ENCODE data around the gene SAP30BP.

The SAP30BP gene

DNA sequence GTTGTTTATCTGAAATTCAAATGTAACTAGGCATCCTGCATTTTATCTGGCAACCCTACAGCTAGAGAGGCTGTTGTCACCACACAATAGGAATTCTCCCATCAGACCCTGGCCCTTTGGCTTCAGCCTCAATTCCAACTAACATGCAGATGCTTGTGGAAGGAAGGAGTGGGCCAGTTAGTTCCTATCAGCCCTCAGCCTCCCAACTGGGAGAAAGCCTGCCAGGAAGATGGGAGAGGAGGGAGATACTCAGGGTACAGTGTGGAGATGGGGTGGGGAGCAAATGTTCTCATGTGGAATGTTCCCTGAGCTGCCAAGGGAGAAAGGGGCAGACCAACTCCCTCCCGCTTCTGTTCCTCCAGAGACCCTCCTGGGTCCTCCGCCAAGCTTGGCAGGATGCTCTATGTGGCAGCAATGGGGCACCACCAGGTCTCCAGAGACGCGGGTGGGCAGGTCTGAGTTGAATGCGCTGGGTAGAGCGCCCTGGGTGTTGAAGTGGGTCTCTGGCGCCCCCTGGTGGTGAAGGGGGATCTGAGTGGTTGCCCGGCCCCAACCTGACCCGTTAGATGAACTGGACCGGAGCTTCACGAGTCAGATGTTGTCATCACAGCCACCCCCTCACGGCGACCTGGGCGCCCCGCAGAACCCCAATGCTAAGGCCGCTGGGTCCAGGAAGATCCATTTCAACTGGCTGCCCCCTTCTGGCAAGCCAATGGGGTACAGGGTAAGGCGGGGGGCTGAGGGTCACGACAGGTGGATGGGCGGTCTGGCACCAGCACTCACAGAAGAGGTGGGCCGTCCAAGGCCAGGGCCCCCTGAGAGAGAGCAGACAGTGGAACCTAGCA is 82.6 kb downstream of the SAP30BP start:
- no peak for TF ChIP-seq ZFX (IDR thresholded peaks at IDR 0.05; ENCODE audit: borderline replicate concordance)
- TF ChIP-seq, protein P1, sequence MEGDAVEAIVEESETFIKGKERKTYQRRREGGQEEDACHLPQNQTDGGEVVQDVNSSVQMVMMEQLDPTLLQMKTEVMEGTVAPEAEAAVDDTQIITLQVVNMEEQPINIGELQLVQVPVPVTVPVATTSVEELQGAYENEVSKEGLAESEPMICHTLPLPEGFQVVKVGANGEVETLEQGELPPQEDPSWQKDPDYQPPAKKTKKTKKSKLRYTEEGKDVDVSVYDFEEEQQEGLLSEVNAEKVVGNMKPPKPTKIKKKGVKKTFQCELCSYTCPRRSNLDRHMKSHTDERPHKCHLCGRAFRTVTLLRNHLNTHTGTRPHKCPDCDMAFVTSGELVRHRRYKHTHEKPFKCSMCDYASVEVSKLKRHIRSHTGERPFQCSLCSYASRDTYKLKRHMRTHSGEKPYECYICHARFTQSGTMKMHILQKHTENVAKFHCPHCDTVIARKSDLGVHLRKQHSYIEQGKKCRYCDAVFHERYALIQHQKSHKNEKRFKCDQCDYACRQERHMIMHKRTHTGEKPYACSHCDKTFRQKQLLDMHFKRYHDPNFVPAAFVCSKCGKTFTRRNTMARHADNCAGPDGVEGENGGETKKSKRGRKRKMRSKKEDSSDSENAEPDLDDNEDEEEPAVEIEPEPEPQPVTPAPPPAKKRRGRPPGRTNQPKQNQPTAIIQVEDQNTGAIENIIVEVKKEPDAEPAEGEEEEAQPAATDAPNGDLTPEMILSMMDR (IDR thresholded peaks at IDR 0.05), result peak; percentile 95
- H3K27ac ChIP-seq, result no peak overlapping the region

DNA sequence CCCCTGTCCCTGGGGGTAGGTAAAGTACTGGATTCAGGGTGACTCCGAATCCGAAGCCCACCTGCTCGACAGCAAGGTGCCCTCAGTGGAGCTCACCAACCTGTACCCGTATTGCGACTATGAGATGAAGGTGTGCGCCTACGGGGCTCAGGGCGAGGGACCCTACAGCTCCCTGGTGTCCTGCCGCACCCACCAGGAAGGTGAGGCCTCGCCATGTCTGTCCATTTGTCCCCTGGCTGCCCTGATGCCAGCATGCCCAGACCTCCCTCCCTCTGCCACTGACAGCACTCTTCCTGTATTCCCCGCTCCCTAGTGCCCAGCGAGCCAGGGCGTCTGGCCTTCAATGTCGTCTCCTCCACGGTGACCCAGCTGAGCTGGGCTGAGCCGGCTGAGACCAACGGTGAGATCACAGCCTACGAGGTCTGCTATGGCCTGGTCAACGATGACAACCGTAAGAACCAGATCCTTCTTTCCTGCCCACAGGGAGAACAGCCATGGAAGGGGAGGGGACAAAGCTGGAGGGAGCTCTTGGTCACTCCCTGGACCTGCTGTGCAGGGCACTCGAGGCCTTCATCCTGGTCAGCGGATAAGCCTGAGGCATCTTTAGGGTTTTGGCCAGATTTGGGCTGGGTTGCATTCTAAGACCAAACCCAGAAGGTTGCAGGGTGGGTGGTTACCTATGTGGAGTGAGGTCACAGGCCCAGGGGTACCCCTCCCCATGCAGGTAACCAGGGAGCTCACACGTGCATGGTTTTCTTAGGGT is 83.7 kb downstream of the SAP30BP start:
- H3K27ac ChIP-seq, result no peak overlapping the region
- TF ChIP-seq, protein P1 (IDR thresholded peaks at IDR 0.05), result no peak

DNA sequence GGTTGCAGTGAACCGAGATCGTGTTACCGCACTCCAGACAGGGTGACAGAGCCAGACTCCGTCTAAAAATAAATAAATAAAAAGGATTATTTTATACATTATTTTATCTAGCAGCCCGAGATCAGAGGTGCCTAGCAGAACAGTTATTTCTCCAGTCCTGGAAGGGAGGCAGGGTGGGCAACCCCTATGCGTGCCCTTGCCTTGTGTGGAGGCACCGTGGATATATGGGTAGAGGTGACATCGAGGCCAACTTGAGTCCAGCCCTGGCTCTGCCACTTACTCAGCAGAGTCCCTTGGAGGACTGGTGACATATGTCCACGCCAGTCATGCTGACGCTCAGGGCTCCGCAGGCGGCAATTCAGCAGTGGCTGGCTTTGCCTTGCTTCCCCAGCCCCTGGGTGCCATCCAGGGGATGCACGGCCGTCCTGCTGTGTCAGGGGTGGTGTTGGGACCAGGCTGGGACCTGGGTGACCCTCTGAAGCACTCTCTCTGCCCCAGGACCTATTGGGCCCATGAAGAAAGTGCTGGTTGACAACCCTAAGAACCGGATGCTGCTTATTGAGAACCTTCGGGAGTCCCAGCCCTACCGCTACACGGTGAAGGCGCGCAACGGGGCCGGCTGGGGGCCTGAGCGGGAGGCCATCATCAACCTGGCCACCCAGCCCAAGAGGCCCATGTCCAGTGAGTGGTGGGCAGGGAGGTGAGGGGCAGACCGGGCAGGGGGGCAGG is 84.7 kb downstream of the SAP30BP start:
- TF ChIP-seq, protein P1 (IDR thresholded peaks at IDR 0.05), result no peak
- no peak for TF ChIP-seq ZFX (IDR thresholded peaks at IDR 0.05; ENCODE audit: borderline replicate concordance)

DNA sequence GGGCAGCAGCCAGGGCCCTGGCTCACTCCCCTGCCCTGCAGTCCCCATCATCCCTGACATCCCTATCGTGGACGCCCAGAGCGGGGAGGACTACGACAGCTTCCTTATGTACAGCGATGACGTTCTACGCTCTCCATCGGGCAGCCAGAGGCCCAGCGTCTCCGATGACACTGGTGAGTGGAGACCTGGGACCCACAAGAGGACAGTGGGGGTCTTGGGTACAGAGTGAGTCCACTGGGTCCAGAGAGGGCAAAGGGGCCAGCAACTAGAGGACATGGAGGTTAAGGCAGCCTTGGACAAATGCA is 85.2 kb downstream of the SAP30BP start:
- no peak overlapping the region for H3K27ac ChIP-seq
- TF ChIP-seq ZFX (IDR thresholded peaks at IDR 0.05; ENCODE audit: borderline replicate concordance), result no peak
- TF ChIP-seq, protein P1 (IDR thresholded peaks at IDR 0.05), result no peak

More for the DNA sequence above, 84.7 kb downstream of the SAP30BP start:
- no peak overlapping the region for H3K27ac ChIP-seq

DNA sequence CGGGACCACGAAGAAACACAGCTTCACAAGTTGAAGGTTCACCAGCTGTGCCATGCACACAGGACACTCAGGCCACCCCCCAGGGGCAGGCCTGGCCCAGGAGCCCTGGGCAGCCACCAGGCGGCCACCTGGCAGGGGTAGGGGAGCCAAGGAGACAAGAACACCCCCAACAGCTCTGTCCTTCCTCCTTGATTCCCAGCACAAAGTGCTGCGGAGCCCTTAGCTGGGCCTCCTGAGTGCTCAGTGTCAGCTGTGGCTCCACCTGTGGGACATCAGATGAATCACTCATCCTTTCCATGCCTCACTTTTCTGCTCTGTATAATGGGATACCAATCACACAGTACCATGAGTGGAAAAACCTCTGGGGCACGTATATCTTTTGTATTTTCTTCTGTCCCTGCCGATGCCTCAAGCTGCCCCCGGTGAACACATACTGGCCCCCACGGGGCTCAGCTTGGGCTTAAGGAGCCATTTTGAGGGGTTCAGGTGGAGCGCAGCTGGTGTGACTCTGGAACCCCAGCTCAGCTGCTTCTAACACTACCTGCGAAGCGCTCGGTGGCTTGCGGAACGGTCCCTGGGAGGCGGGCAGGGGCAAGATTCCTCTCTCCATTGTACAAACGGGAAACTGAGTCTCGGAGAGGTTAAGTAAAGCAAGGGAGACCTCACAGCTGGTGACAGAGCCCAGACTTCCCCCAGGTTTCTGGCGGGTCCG is 85.8 kb downstream of the SAP30BP start:
- TF ChIP-seq, protein P1 (IDR thresholded peaks at IDR 0.05), result no peak
- no peak for TF ChIP-seq ZFX (IDR thresholded peaks at IDR 0.05; ENCODE audit: borderline replicate concordance)
- H3K27ac ChIP-seq, result no peak overlapping the region; the same call in 1 of the 2 replicates

DNA sequence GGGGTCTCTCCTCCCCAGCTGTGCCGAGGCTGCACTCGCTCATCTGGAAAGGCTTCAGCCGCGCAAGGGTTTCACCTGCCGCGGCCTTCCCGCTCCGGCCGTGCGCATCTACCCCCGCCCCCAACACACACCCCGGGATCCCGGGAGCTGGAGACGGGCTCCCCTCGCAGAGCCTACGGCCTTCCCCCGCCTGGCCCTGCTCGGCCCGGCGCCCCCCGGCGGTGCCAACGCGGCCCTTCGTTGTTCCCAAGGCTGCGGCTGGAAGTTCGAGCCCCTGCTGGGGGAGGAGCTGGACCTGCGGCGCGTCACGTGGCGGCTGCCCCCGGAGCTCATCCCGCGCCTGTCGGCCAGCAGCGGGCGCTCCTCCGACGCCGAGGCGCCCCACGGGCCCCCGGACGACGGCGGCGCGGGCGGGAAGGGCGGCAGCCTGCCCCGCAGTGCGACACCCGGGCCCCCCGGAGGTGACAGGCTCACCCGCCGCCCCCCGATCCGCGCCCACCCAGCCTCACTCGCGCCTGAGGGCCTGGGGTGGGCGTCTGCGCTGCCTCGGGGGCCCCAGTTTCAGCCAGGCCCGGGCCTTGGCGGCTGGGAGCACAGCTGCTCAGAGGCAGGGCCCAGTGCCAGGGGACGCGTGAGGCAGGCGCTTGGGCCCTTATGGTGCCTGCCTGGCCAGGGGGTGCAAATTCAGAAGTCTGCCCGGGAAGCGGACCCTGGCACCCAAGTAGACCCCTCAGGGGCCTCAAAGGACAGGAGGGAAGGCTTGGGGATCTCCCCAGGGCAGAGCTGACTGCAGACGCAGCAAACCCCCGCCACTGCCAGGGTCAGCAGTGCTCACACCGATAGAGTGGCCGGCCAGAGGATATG is 86.6 kb downstream of the SAP30BP start:
- no peak for TF ChIP-seq ZFX (IDR thresholded peaks at IDR 0.05; ENCODE audit: borderline replicate concordance)
- TF ChIP-seq, protein P1 (IDR thresholded peaks at IDR 0.05), result peak; percentile 98
- H3K27ac ChIP-seq, result peak overlapping the region; percentile 18; the same call in 1 of the 2 replicates

Data from 22Rv1 (cell line).